Peyer's patch (tissue), 4 donors: Measurements from ENCODE around the gene NPY2R. TPM values are rescaled to one million over a fixed set of nuclear protein-coding genes. Genes with fewer than 3 reads are reported as not detected.

Experiments
- DNase-seq, 3 donors: peaks; one replicate each; pipeline ENCODE4 v3.0.0-alpha.2; 2017 to 2019
- H3K27ac ChIP-seq, 4 donors: fragments of 200-600 bp; sonication (generic); one replicate each; pipeline ENCODE4 v1.5.1; 2016 to 2019
- H3K27me3 ChIP-seq, 2 donors: fragments of 200-600 bp; sonication (generic); one replicate each; pipeline ENCODE4 v1.5.1; 2019
- H3K36me3 ChIP-seq, 3 donors: fragments of 200-600 bp; sonication (generic); one replicate each; pipeline ENCODE4 v1.5.1; 2016 to 2019
- H3K4me1 ChIP-seq, 4 donors: fragments of 200-600 bp; sonication (generic); one replicate each; pipeline ENCODE4 v1.5.1; 2016 to 2019
- H3K4me3 ChIP-seq, 4 donors: fragments of 200-600 bp; sonication (generic); 1 replicate in 3 of 4; 2 replicates in 1 of 4; pipeline ENCODE4 v1.5.1; 2016 to 2019; ENCODE audit warnings: mild to moderate bottlenecking in 1 of 4
- H3K9me3 ChIP-seq, 4 donors: fragments of 200-600 bp; sonication (generic); one replicate each; pipeline ENCODE4 v1.5.1; 2016 to 2019; ENCODE audit warnings: mild to moderate bottlenecking in 1 of 4
- CTCF ChIP-seq, 6 experiments: fragments of 450-650 bp in 4 of 6; fragments of 200-600 bp in 2 of 6; sonication (generic) in 1 of 6; IDR thresholded peaks; one replicate each; pipeline ENCODE4 v1.5.1; 2017 to 2019; ENCODE audit warnings: antibody characterized with exemption in 6 of 6, mild to moderate bottlenecking in 3 of 6, moderate library complexity in 1 of 6
- POLR2A ChIP-seq, 2 donors: fragments of 450-650 bp; IDR thresholded peaks; one replicate each; pipeline ENCODE4 v1.5.1; 2017; ENCODE audit warnings: antibody characterized with exemption in 2 of 2, mild to moderate bottlenecking in 2 of 2, moderate library complexity in 2 of 2
- total RNA-seq, 4 donors: library from RNA; depleted of rRNA; stranded (reverse); fragments of >200 nt; gene quantifications; one replicate each; pipeline ENCODE4 v1.1.0, GENCODE V29; 2016

The NPY2R gene
- total RNA-seq, 4 donors from 2014 or later = 0.38 to 0.94 TPM; not detected in 2

GRCh38 chr4:155207534-155208257, 740 bp upstream of the NPY2R start:
- H3K36me3 ChIP-seq = no peaks in the 10 kb centered on the region
- no peak for DNase-seq
- no peak overlapping the region for H3K4me3 ChIP-seq
- no peaks in the 10 kb centered on the region for H3K27me3 ChIP-seq
- TF ChIP-seq POLR2A (IDR thresholded peaks at IDR 0.05) (no peak), CTCF (IDR thresholded peaks at IDR 0.05) (no peak)
- no peaks in the 10 kb centered on the region for H3K9me3 ChIP-seq
- H3K4me1 ChIP-seq = no peaks in the 10 kb centered on the region
- H3K27ac ChIP-seq = no peak overlapping the region

GRCh38 chr4:155220025-155220424, 11.6 kb downstream of the NPY2R start:
- Histone ChIP-seq H3K27me3 (no peaks in the 10 kb centered on the region), H3K36me3 (no peaks in the 10 kb centered on the region), H3K4me3 (no peak overlapping the region), H3K4me1 (no peaks in the 10 kb centered on the region), H3K9me3 (no peaks in the 10 kb centered on the region), H3K27ac (no peak overlapping the region)
- no peak for DNase-seq
- TF ChIP-seq CTCF (IDR thresholded peaks at IDR 0.05) = no peak
- TF ChIP-seq POLR2A (IDR thresholded peaks at IDR 0.05) = no peak

- Histone ChIP-seq H3K27me3 (no peaks in the 10 kb centered on the region), H3K4me3 (no peak overlapping the region), H3K27ac (no peak overlapping the region), H3K9me3 (no peaks in the 10 kb centered on the region), H3K36me3 (no peaks in the 10 kb centered on the region), H3K4me1 (no peaks in the 10 kb centered on the region)
- no peak for TF ChIP-seq CTCF (IDR thresholded peaks at IDR 0.05)
- DNase-seq = no peak
Observed at GRCh38 chr4:155227131-155227530, 18.7 kb downstream of the NPY2R start.

GRCh38 chr4:155228713-155229112, 20.3 kb downstream of the NPY2R start:
- Histone ChIP-seq H3K36me3 (no peaks in the 10 kb centered on the region), H3K27me3 (no peaks in the 10 kb centered on the region), H3K9me3 (no peaks in the 10 kb centered on the region), H3K4me3 (no peak overlapping the region), H3K4me1 (no peaks in the 10 kb centered on the region), H3K27ac (no peak overlapping the region)
- TF ChIP-seq CTCF (IDR thresholded peaks at IDR 0.05) (no peak), POLR2A (IDR thresholded peaks at IDR 0.05) (no peak)
- no peak for DNase-seq

GRCh38 chr4:155232432-155232831, 24.0 kb downstream of the NPY2R start:
- no peak for DNase-seq
- Histone ChIP-seq H3K36me3 (no peaks in the 10 kb centered on the region), H3K27ac (no peak overlapping the region), H3K9me3 (no peaks in the 10 kb centered on the region), H3K4me3 (no peak overlapping the region), H3K27me3 (no peaks in the 10 kb centered on the region), H3K4me1 (no peaks in the 10 kb centered on the region)
- TF ChIP-seq CTCF (IDR thresholded peaks at IDR 0.05) (no peak), POLR2A (IDR thresholded peaks at IDR 0.05) (no peak)

GRCh38 chr4:155234206-155234605, 25.8 kb downstream of the NPY2R start:
- Histone ChIP-seq H3K27me3 (no peaks in the 10 kb centered on the region), H3K4me3 (no peak overlapping the region), H3K36me3 (no peaks in the 10 kb centered on the region), H3K27ac (no peak overlapping the region), H3K9me3 (no peaks in the 10 kb centered on the region), H3K4me1 (no peaks in the 10 kb centered on the region)
- TF ChIP-seq POLR2A (IDR thresholded peaks at IDR 0.05) = no peak
- no peak for TF ChIP-seq CTCF (IDR thresholded peaks at IDR 0.05)
- no peak for DNase-seq
